ENCODE results near the gene GPATCH4. TPM values are rescaled to one million over a fixed set of nuclear protein-coding genes. Genes with fewer than 3 reads are reported as not detected.
"Not testable (repeated sequence)": the region's sequence is repeated elsewhere in the genome, so short reads cannot be mapped to it uniquely, and the experiment has no call there.

GPATCH4 gene
- polyA plus RNA-seq, 1 donor from 2014 or later: 45.5 TPM

GRCh38 chr1:156618853-156619581 lies 17.7 kb upstream of the GPATCH4 start, which contains the start of gene HAPLN2:
Gene HAPLN2 (plus strand): TSS chr1:156619415. CDS start chr1:156623491, 4,076 bp downstream.
- H3K4me3 Mint-ChIP-seq: peak within 1 kb of the TSS in 1 of 4 donors; percentile 69
- no peaks in the 10 kb centered on the region for H3K36me3 Mint-ChIP-seq
- no peak within 1 kb of the TSS for H3K27ac Mint-ChIP-seq
- H3K4me1 Mint-ChIP-seq: peaks cover 0 to 6% (median 0%) of the 10 kb centered on the region in 3 donors
- H3K9me3 Mint-ChIP-seq: no peaks in the 10 kb centered on the region
- H3K27me3 Mint-ChIP-seq: peaks cover 40% of the 10 kb centered on the region

- H3K4me3 Mint-ChIP-seq: no peak overlapping the region
- no peak overlapping the region for H3K27ac Mint-ChIP-seq
- H3K4me1 Mint-ChIP-seq: peaks cover 0 to 6% (median 0%) of the 10 kb centered on the region in 3 donors
- peaks cover 2% of the 10 kb centered on the region for H3K36me3 Mint-ChIP-seq
- H3K27me3 Mint-ChIP-seq: peaks cover 27% of the 10 kb centered on the region
- no peaks in the 10 kb centered on the region for H3K9me3 Mint-ChIP-seq
These were observed 15.2 kb upstream of the GPATCH4 start for GRCh38 chr1:156616463-156616862.

GRCh38 chr1:156615946-156616345 lies 14.7 kb upstream of the GPATCH4 start:
- H3K27me3 Mint-ChIP-seq: peaks cover 27% of the 10 kb centered on the region

GRCh38 chr1:156612666-156613065 lies 11.4 kb upstream of the GPATCH4 start:
- H3K27ac Mint-ChIP-seq: no peak overlapping the region

More at GRCh38 chr1:156615946-156616345, 14.7 kb upstream of the GPATCH4 start:
- H3K36me3 Mint-ChIP-seq: peaks cover 2% of the 10 kb centered on the region
- H3K27ac Mint-ChIP-seq: no peak overlapping the region
- no peak overlapping the region for H3K4me3 Mint-ChIP-seq
- no peaks in the 10 kb centered on the region for H3K9me3 Mint-ChIP-seq
- H3K4me1 Mint-ChIP-seq: peaks cover 0 to 6% (median 0%) of the 10 kb centered on the region in 3 donors

GRCh38 chr1:156610072-156610471 lies 8.8 kb upstream of the GPATCH4 start:
- H3K4me3 Mint-ChIP-seq, H3K27me3 Mint-ChIP-seq, H3K9me3 Mint-ChIP-seq, H3K27ac Mint-ChIP-seq, H3K36me3 Mint-ChIP-seq: not testable (repeated sequence)
- H3K4me1 Mint-ChIP-seq: peaks cover 11 to 27% (median 19%) of the 10 kb centered on the region in 3 donors

More at GRCh38 chr1:156612666-156613065, 11.4 kb upstream of the GPATCH4 start:
- Mint-ChIP-seq H3K4me1 (peaks cover 6 to 16% (median 13%) of the 10 kb centered on the region in 3 donors), H3K4me3 (no peak overlapping the region), H3K36me3 (peaks cover 3% of the 10 kb centered on the region), H3K27me3 (peaks cover 16% of the 10 kb centered on the region), H3K9me3 (no peaks in the 10 kb centered on the region)

GRCh38 chr1:156608981-156609380 lies 7.7 kb upstream of the GPATCH4 start:
- Mint-ChIP-seq H3K9me3 (no peaks in the 10 kb centered on the region), H3K4me1 (peaks cover 11 to 27% (median 19%) of the 10 kb centered on the region in 3 donors), H3K27me3 (peaks cover 1% of the 10 kb centered on the region), H3K27ac (no peak overlapping the region), H3K36me3 (peaks cover 3% of the 10 kb centered on the region), H3K4me3 (no peak overlapping the region)

- Mint-ChIP-seq H3K9me3 (no peaks in the 10 kb centered on the region), H3K27me3 (peaks cover 1% of the 10 kb centered on the region), H3K27ac (peak overlapping the region in 2 of 3 donors; percentile 58 to 72), H3K4me3 (peak overlapping the region in 3 of 4 donors; percentile 59 to 88 (median 88)), H3K36me3 (peaks cover 1% of the 10 kb centered on the region), H3K4me1 (peaks cover 11 to 27% (median 19%) of the 10 kb centered on the region in 3 donors)
These were observed 6.9 kb upstream of the GPATCH4 start for GRCh38 chr1:156608036-156608674.

GRCh38 chr1:156607344-156607743 lies 6.1 kb upstream of the GPATCH4 start:
- H3K36me3 Mint-ChIP-seq, H3K9me3 Mint-ChIP-seq, H3K27me3 Mint-ChIP-seq: not testable (repeated sequence)
- Mint-ChIP-seq H3K27ac (peak overlapping the region in 2 of 3 donors; percentile 51 to 72), H3K4me1 (peaks cover 13 to 31% (median 23%) of the 10 kb centered on the region in 3 donors), H3K4me3 (peak overlapping the region in 3 of 4 donors; percentile 34 to 76 (median 58))

- H3K9me3 Mint-ChIP-seq: no peaks in the 10 kb centered on the region
- H3K27me3 Mint-ChIP-seq: no peaks in the 10 kb centered on the region
- H3K4me3 Mint-ChIP-seq: peak overlapping the region in 2 of 4 donors; percentile 8 to 84
- peaks cover 31 to 32% (median 31%) of the 10 kb centered on the region in 3 donors for H3K4me1 Mint-ChIP-seq
- H3K27ac Mint-ChIP-seq: peak overlapping the region in 2 of 3 donors; percentile 72 to 98
- H3K36me3 Mint-ChIP-seq: peaks cover 1% of the 10 kb centered on the region
These were observed 1.3 kb upstream of the GPATCH4 start for GRCh38 chr1:156602557-156602993.

- peak overlapping the region; percentile 84 to 99 (median 98) for H3K4me3 Mint-ChIP-seq
- H3K27ac Mint-ChIP-seq: peak overlapping the region; percentile 60 to 99 (median 98)
- no peaks in the 10 kb centered on the region for H3K27me3 Mint-ChIP-seq
- H3K4me1 Mint-ChIP-seq: peaks cover 26 to 30% (median 26%) of the 10 kb centered on the region in 3 donors
- no peaks in the 10 kb centered on the region for H3K9me3 Mint-ChIP-seq
- H3K36me3 Mint-ChIP-seq: peaks cover 2% of the 10 kb centered on the region
These were observed 613 bp upstream of the GPATCH4 start for GRCh38 chr1:156601892-156602291.

GRCh38 chr1:156600733-156601121 lies 552 bp downstream of the GPATCH4 start:
- Mint-ChIP-seq H3K27me3 (no peaks in the 10 kb centered on the region), H3K4me1 (peaks cover 25 to 30% (median 26%) of the 10 kb centered on the region in 3 donors), H3K9me3 (no peaks in the 10 kb centered on the region)

GRCh38 chr1:156599811-156600210 lies 1.5 kb downstream of the GPATCH4 start:
- H3K27me3 Mint-ChIP-seq: no peaks in the 10 kb centered on the region
- no peaks in the 10 kb centered on the region for H3K9me3 Mint-ChIP-seq
- H3K36me3 Mint-ChIP-seq: peaks cover 6% of the 10 kb centered on the region
- H3K27ac Mint-ChIP-seq: peak overlapping the region; percentile 39 to 73 (median 60)
- H3K4me3 Mint-ChIP-seq: peak overlapping the region; percentile 84 to 99 (median 98)
- peaks cover 21 to 34% (median 26%) of the 10 kb centered on the region in 3 donors for H3K4me1 Mint-ChIP-seq

More at GRCh38 chr1:156600733-156601121, 552 bp downstream of the GPATCH4 start:
- H3K36me3 Mint-ChIP-seq: peaks cover 5% of the 10 kb centered on the region
- peak overlapping the region; percentile 84 to 99 (median 98) for H3K4me3 Mint-ChIP-seq
- H3K27ac Mint-ChIP-seq: peak overlapping the region; percentile 60 to 99 (median 98)

GRCh38 chr1:156598731-156599432 lies 2.4 kb downstream of the GPATCH4 start:
- Mint-ChIP-seq H3K27me3 (no peaks in the 10 kb centered on the region), H3K4me3 (peak overlapping the region in 1 of 4 donors; percentile 19), H3K4me1 (peaks cover 21 to 34% (median 26%) of the 10 kb centered on the region in 3 donors), H3K36me3 (peaks cover 6% of the 10 kb centered on the region), H3K27ac (peak overlapping the region in 1 of 3 donors; percentile 31), H3K9me3 (no peaks in the 10 kb centered on the region)

GRCh38 chr1:156598125-156598524 lies 3.2 kb downstream of the GPATCH4 start:
- Mint-ChIP-seq H3K9me3 (no peaks in the 10 kb centered on the region), H3K4me3 (peak overlapping the region in 1 of 4 donors; percentile 19), H3K27me3 (no peaks in the 10 kb centered on the region), H3K4me1 (peaks cover 21 to 34% (median 26%) of the 10 kb centered on the region in 3 donors), H3K36me3 (peaks cover 6% of the 10 kb centered on the region), H3K27ac (no peak overlapping the region)

Measured in IgD-negative memory B cell (primary cell).